HG02759 (cell line): ENCODE results near the gene JAZF1.
A peak's percentile ranks its signal among the peaks of the same experiment; 100 is the strongest.
"Not testable (repeated sequence)": the region's sequence is repeated elsewhere in the genome, so short reads cannot be mapped to it uniquely, and the experiment has no call there.

Experiments used
- ATAC-seq: cut with Tn5 transposase; IDR thresholded peaks from one replicate; pipeline ENCODE4 v1.9.1; 2021; ENCODE audit warnings: mild to moderate bottlenecking, moderate library complexity; ENCODE audit not compliant: unreplicated experiment

The JAZF1 gene

DNA sequence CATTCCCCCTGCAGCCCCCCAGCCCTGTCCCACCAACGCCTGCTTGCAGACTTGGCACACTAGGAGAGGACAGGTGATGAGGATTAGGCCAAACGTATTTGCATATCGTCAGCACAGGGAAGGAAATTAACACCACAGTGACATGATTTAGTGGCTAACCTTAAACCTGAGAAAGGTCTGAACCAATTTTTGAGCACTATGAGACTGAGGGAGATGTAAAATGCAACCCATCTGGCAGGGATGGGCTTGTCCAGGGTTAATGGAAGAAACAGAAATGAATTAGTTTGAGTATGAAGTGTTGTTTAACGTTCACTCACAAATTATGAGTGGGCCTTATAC lies 257.0 kb downstream of the JAZF1 start:
- ATAC-seq = no peak

DNA sequence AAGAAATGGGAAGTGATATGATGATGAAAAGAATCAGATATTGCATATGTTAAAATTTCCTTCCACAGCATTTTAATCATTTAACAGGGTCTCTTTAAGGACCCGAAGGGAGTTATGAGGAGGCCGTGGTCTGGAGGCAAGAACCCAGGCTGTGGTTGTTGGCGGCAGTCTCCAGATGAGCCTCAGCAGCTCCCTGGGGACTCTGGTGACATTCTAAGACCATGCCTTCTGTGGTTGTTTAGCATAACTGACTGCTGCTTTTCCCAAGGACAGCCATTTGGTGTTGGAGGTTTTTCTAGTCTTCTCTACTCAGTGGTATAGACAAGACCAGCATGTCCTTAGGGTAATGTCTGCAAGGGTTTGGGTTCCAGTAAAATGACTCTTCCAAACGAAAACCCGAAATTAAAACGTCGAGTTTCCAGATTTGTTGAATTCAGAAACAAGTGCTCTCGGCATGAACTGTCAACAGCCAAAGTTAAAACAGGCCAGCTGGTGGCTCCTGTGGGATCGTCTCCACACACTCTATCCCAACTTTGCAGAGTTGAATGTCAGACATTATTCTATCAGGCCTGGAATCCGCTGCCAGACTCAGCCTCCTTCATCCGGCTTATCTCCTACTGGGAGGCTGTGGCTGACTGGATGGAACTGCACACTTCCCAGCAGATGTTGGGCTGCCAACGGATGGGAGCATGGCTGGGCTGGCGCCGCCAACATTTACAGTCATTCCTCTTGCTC lies 257.5 kb downstream of the JAZF1 start:
- peak; percentile 68 for ATAC-seq

DNA sequence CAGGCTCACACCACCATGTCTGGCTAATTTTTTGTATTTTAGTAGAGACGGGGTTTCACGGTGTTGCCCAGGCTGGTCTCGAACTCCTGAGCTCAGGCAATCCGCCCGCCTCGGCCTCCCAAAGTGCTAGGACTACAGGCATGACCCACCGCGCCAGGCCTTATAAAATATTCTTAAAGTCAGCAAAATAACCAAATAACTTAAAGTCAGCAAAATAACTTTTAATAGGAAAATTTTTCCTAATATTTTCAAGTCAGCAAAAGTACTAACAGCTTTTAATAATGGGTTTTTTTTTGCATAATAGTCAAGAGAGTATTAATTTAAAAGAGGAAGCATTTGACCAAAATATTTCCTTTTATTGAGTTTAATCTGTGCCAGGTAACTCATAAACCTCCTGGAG lies 258.2 kb downstream of the JAZF1 start:
- not testable (repeated sequence) for ATAC-seq

DNA sequence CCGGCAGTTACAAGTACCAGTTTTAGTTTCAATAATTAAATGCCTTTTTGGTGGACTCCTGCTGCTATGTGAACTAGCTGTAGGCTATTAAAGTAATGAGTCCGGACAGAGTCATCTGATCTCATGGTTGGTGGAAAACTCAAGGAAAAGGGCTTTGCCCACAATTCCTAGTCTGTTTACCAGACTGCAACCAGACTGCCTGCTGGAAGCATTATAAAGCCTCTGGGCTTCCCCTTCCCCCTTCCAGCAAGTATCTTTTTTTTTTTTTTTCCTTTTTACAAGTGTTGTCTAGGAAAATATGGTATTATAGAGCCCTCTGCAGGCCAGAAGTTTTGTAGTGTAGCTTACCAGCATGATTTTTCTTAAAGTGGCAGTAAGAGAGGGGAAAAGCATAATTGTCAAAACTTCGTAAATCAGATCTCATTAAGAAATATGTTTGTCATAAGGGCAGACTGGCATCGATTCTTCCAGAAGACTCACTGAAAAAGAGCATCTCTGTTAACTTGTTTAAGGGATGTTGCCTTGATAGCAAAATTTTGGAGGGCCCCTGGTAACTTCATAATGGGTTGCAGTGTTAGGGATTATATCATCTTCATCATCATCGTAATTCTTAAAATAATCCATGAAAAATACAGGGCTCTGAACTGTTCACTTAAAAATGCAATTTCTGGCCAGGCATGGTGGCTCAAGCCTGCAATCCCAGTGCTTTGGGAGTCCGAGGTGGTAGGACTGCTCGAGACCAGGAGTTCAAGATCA lies 259.3 kb downstream of the JAZF1 start:
- ATAC-seq = no peak

DNA sequence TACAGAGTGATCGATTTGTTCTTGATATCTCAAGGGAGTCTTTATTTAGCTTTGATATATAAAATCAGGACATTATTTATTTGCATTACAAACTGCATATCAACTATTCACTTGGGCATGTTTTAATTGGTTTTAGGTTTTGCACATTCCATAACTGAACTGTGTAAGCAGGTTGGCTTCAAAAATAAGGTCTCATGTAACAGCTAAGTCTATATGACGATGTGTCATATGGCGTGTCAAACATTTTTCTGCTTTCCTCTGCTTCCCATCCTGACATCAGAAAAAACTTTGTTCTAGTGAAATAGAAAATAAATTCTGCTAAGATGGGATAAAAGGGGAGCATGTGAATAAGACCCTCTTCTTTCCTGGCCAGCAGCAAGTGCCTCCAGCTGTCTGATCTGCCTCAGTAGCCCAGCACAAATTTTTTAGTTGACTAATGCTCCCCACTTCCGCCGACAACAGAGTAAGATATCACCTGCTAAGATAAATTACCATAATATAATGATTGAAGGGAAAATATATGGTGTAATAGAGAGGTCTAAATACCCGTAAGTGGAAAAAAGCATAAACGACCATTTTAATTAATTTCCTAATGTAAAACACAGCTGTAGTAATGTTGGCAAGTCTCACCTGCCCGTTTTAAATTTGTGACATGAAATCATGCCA lies 260.2 kb downstream of the JAZF1 start:
- no peak for ATAC-seq

DNA sequence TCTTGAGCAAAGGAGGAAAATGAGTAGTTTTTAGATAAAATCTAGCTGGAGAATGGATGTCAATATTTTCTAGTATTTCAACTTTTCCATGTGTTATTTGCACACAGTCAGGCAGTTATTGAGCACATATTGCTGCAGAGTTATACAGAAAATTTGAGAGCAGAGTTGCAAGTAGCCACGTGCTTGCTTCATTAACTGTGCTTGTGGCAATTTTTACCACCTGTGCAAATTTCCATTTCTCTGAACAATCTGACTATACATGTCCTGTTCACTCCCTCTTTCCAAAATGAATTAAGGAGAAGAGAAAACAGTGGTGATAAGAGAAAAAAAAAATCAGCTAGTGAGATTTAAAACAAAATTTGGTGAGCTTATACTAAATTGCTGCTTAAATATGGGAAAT lies 262.1 kb downstream of the JAZF1 start:
- no peak for ATAC-seq

DNA sequence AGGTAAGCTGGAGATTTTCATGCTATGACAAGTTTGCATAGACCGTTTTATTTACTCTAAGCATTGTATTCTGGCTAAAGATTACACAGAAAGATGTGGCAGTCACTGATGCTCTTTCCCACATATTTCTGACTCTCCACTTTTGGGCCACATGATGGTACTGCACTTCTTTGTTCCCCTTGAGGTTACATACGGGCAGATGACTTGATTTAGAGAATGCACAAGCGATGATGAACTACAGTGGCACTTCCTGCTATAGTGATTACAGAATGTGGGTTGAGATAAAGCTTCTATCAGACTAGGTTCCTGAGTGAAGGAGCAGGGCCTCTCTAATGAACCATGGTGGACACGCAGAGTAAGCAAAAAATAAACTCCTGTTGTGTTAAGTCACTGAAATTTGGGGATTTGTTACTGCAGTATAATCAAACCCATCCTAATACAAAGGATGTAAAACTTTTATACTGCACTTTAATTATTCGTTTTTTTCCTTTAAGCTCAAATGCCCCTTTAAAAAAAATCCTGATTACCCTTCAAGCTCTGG lies 262.8 kb downstream of the JAZF1 start:
- ATAC-seq = no peak

DNA sequence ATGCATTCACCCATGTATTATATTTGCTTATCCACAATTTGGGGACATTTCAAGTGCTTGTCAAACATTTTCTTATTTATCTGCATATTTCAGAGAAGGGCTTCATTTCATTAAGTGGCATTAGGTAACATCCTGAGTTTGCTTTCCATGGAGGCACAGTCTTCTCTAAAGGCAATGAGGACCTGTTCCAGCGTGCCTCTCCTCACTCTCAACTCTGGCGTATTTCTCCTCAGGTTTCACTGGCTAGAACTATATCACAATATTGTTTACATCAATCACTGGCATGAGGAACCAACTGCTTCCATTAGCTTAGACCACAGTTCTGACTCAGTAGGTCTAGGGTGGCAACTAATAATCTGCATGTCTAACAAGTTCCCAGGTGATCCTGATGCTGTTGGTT lies 263.5 kb downstream of the JAZF1 start:
- no peak for ATAC-seq

DNA sequence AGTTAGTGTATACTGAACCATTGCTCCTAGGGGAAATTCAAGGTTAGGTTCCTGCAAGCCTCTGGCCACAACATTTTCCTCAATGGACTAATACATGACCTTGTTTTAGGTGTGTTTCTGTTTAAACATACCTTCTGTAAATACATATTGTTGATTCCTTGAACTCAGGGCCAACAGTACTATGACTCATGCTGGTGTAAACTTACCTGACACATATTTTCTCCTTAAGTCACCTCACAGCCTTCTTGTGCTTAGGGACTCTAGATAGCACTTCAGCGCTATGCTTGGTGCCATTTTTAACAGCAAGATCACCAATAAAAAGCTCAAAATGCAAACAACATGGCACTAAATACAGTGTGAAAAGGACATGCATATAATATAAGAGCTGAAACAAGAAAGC lies 264.2 kb downstream of the JAZF1 start:
- ATAC-seq = no peak

DNA sequence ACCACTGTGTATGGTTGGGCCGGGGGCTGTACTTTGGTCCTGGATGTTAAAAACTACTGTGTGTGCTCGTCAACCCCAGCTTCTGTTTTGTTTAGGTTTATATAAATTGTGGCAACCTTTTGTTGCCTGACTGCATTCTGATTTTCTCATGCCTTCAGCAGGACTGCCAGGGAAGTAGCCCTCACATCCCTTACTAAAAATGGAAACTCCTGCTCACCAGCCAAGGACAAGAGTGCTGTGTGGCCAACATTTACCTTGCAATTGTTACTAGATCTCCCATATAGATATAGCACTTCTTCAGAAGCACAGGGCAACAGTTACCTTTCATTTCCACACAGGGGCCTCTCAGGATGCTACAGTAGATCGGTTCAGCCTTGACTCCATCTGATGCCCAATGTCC lies 266.2 kb downstream of the JAZF1 start:
- no peak for ATAC-seq

DNA sequence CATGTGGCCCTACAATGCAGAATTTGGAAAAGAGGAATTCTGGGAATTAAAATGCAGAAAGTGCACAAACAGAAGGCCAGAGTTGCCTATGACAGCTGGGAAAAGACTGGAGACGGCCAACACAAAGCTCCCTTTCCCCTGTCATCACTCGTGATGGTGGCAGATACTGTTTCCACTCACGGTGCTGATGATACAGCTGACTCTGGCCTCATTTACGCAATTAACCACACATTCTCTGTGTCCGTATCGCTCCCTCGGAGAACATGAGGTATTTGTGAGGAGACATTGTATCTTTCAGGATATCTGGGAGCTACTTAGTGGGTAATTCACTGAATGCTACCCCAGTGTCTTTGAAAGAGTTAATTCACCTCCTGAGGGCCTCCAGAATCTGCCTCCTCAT lies 267.8 kb downstream of the JAZF1 start:
- ATAC-seq = no peak

DNA sequence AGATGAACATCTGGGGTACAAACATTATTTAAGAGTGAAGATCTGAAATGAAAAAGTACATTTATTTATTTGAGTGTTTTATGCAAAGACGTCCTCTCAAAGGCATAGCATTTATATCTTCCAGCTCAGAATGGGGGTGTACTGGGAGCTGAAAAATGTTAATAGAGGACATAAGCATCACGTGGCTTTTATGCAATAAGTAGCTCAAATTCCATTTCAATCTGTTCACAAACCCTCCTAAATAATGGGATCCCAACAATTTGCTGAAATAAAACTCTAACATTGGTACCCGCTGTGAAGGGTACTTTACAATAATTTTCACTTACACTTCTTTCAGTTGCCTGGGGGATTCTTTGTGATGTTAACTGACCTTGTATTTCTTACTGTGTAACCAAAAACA lies 268.7 kb downstream of the JAZF1 start:
- ATAC-seq = no peak

DNA sequence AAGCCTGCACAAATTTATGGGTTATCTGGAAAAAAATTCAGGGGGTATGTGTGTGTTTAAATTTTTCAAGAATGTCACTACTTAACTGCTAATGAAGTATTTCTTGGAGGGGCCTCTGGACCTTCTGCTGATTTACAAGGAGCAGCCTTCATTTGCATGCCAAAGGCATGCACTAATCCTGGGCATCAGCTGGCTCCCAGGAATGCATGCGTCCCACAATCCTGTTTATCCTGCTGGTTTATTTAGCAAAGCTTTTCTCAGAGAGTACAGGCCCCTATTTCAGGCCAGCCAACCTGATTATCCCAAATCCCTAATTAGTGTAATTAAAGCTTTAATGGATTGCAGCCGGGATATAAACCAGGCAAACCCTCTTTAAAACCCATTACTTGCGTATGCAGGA lies 270.3 kb downstream of the JAZF1 start:
- ATAC-seq = no peak

DNA sequence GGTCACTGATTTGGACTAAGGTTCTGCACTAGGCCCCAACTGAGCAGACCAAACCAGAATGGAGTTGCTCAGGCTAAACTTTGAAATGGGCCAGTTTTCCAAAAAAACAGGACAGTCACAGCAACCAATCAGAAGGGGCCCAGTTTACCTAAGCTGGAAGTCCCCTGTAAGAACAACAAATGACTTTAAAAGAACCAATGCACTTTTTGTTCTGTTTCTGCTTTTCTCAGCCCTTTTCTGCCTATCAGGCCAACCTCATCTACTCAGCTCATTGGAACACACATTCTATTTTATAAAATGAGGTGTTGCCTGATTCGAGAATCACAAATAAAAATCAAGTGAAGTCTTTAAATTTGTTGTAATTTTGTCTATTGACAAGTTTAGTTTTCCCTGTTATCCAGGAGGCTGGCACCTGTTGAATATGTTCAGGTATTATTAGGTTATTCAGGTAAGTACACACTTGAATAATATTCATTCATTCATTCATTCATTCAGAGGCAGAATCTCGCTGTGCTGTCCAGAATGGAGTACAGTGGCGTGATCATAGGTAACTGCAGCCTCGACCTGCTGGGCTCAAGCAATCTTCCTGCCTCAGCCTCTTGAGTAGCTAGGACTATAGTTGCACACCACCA lies 271.9 kb downstream of the JAZF1 start:
- no peak for ATAC-seq

DNA sequence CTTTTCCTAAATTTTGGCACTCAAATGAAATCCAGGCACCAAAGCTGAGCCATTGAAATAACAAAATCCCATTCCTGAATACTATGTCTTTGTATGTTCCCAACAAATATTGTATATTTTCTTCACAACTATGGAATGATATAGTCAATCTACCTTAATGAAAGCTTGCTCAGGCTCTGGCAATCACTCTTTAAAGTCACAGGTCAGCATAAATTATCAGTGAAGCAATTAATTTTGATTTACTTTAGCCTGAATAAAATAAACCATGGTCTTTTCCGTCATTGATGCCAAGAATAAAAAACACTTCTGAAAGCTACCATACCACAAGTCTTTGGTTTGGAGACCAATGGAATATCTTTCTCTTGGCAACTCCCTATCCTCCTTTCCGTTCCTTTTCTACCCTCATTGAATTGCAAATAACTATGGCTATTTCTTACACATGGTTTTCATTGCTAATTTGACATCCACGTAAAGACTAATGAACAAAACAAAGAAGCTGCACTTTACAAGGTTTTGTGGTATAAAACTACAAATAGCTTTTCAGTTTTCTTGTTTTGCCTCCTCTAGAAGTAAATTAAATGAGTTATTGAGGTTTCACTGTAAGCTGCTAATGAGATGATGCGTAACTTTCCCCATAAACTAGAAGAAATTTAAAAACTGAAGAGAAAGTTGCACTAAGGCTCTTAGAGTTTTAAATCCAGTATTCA lies 274.1 kb downstream of the JAZF1 start:
- no peak for ATAC-seq

DNA sequence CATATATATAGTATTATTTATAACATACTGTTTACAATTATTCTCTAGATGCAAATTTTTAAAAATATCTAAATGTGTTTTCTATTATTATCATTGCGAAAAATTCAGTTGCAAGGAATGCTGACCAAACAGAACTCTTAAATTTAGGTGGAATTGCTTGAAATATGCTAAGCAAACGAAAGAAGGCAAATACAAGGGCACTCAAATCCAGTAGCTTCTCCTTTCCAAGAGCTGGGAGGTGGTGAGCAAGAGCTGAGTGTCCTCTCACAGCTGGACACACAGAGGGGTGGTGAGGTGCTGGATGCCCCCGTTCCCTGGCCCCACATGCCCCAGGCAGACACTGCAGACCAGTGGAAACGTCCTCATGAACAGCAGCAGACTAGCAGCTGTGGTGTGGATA lies 274.6 kb downstream of the JAZF1 start:
- ATAC-seq = no peak

DNA sequence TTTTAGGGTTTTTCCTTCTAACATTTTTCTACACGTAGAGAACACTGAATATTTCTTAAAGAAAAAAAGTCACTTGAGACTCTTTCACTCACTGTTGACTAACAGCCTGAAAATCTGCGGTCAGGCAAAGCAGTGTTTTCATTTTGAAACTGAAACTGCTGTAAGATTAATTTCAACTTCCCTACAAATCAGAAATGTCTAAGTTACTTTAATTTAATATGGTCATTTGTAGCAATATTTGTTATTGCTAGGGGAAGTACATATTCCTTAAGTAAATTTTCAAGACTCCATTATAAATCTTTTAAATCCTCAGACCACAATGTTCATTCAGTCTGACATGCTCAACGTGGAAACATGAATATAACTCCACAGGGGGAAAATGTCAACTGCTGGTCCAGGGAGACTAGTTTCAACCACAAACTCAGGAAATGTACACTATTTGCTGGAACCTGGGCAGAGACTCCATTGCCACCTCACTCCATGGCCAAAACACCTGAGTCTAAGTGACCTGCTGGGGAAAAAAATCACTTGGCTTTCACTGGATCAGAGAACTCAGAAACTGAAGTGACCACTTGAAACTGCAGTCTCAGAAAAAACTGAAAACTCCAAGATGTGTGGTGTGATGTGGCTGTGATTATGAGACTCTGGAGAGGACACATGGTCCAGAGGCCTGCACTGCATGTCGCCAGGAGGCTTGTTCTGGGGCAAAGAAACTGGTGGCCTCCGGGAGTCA lies 279.4 kb downstream of the JAZF1 start:
- ATAC-seq = peak; percentile 84

DNA sequence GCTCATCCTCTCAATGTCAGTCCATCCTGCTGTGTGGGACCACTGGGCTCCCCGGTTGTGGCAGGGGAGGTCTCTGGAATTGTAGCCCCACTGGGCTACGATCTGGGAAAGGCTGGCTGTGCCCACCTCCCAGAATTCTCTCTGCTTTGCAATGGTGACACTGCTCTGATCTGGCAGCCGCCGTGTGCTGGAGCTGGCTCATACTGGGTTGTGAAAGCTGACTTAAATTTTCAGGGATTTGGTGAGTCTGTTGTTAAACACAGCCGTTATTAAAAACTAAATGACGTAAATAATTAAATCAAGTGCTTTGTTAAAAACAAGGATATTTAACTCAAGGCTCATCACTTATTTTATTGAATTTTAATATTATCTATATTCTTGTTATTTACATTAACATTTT lies 280.6 kb downstream of the JAZF1 start:
- no peak for ATAC-seq

DNA sequence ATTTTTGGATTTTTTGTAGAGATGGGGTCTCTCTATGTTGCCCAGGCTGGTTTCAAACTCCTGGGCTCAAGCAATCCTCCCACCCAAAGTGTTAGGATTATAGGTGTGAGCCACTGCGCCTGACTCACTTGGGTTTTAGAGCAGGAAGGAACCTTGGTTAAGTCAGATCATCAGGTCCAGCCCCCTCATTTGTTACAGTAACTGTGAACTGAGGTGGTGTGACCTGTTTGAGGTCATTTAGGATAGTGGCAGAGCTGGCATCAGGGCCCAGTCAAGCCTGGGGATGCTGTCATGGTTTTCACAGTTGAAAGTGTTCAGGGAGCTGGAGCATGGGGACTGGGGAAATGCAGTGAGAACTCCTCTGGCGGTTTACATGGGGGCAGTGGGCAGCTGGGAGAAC lies 281.0 kb downstream of the JAZF1 start:
- no peak for ATAC-seq

DNA sequence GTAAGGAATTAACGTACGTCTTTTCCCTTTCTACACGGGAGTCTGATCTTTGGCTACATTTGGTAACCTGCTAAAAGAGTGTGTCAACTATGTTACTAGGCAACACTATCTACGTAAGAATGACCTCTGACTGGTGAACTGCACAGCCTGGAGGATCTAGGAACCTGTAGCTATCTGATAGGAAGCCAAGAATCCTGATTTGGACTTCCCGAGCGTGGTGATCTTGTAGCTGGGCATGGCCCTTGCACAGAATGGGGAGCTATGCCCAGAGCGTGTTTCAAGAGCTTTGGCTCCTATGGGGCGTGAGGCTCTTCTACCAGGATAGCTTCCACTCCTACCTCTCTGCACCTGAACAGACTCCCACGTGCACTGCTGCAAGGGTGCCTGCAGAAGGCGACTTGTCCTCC lies 283.2 kb downstream of the JAZF1 start:
- no peak for ATAC-seq
